Measurements from ENCODE around the gene DPH6.
"Not testable (repeated sequence)": the region's sequence is repeated elsewhere in the genome, so short reads cannot be mapped to it uniquely, and the experiment has no call there.

DPH6 gene

GRCh38 chr15:35431281-35431680 is 114.7 kb downstream of the DPH6 start:
- DNase-seq = no peak

- DNase-seq = no peak
These were observed 115.7 kb downstream of the DPH6 start for GRCh38 chr15:35430301-35430700.

- DNase-seq = no peak
These were observed 118.5 kb downstream of the DPH6 start for GRCh38 chr15:35427496-35427895.

GRCh38 chr15:35427091-35427490 is 118.9 kb downstream of the DPH6 start:
- peak in 1 of 2 experiments; percentile 55 for DNase-seq

GRCh38 chr15:35410775-35411174 is 135.2 kb downstream of the DPH6 start:
- no peak for DNase-seq

- no peak for DNase-seq
These were observed 146.1 kb downstream of the DPH6 start for GRCh38 chr15:35399901-35400300.

GRCh38 chr15:35397027-35397426 is 148.9 kb downstream of the DPH6 start:
- no peak for DNase-seq

GRCh38 chr15:35394416-35394815 is 151.5 kb downstream of the DPH6 start:
- no peak for DNase-seq

GRCh38 chr15:35393398-35393797 is 152.6 kb downstream of the DPH6 start:
- DNase-seq = no peak

- DNase-seq = not testable (repeated sequence)
These were observed 154.5 kb downstream of the DPH6 start for GRCh38 chr15:35391408-35391984.

GRCh38 chr15:35383506-35383905 is 162.5 kb downstream of the DPH6 start:
- no peak for DNase-seq

- no peak for DNase-seq
These were observed 164.6 kb downstream of the DPH6 start for GRCh38 chr15:35381328-35381727.

GRCh38 chr15:35379972-35380371 is 166.0 kb downstream of the DPH6 start:
- no peak for DNase-seq

GRCh38 chr15:35378454-35378853 is 167.5 kb downstream of the DPH6 start:
- DNase-seq = not testable (repeated sequence)

GRCh38 chr15:35376707-35377106 is 169.3 kb downstream of the DPH6 start:
- no peak for DNase-seq

GRCh38 chr15:35374661-35375060 is 171.3 kb downstream of the DPH6 start:
- no peak for DNase-seq

- DNase-seq = no peak
These were observed 183.7 kb downstream of the DPH6 start for GRCh38 chr15:35362195-35362829.

GRCh38 chr15:35358824-35359223 is 187.1 kb downstream of the DPH6 start:
- no peak for DNase-seq

- no peak for DNase-seq
These were observed 194.9 kb downstream of the DPH6 start for GRCh38 chr15:35351059-35351458.

- DNase-seq = no peak
These were observed 196.0 kb downstream of the DPH6 start for GRCh38 chr15:35349916-35350315.

GRCh38 chr15:35330916-35331315 is 215.0 kb downstream of the DPH6 start:
- DNase-seq = no peak

- no peak for DNase-seq
These were observed 215.8 kb downstream of the DPH6 start for GRCh38 chr15:35330048-35330695.

GRCh38 chr15:35329521-35329961 is 216.4 kb downstream of the DPH6 start:
- no peak for DNase-seq

- not testable (repeated sequence) for DNase-seq
These were observed 217.1 kb downstream of the DPH6 start for GRCh38 chr15:35328836-35329235.

All from SW 1271 (cell line).